Measurements from ENCODE around the gene UAP1L1. TPM values are rescaled to one million over a fixed set of nuclear protein-coding genes. Genes with fewer than 3 reads are reported as not detected.
"Not testable (repeated sequence)": the region's sequence is repeated elsewhere in the genome, so short reads cannot be mapped to it uniquely, and the experiment has no call there.

UAP1L1 gene
- total RNA-seq, 4 donors from 2014 or later, result 4.9 to 15.7 (median 6.6) TPM

- not testable (repeated sequence) for H3K27me3 ChIP-seq, H3K36me3 ChIP-seq, H3K9me3 ChIP-seq, H3K4me3 ChIP-seq
- DNase-seq, result peak in 1 of 3 donors; percentile 33
- Histone ChIP-seq H3K27ac (peak overlapping the region in 1 of 4 donors; percentile 72), H3K4me1 (peaks cover 0 to 22% (median 16%) of the 10 kb centered on the region in 4 donors)
Measured at GRCh38 chr9:137122796-137123467, 45.6 kb downstream of the UAP1L1 start.

GRCh38 chr9:137123468-137123837 lies 46.1 kb downstream of the UAP1L1 start:
- DNase-seq, result no peak
- TF ChIP-seq POLR2A (IDR thresholded peaks at IDR 0.05) (no peak), CTCF (IDR thresholded peaks at IDR 0.05) (no peak)
- no peaks in the 10 kb centered on the region for H3K27me3 ChIP-seq
- H3K4me1 ChIP-seq, result peaks cover 0 to 27% (median 20%) of the 10 kb centered on the region in 4 donors
- H3K36me3 ChIP-seq, result no peaks in the 10 kb centered on the region
- H3K27ac ChIP-seq, result peak overlapping the region in 1 of 4 donors; percentile 72
- H3K9me3 ChIP-seq, result no peaks in the 10 kb centered on the region
- H3K4me3 ChIP-seq, result no peak overlapping the region

- H3K27ac ChIP-seq, DNase-seq, H3K36me3 ChIP-seq, H3K27me3 ChIP-seq, H3K9me3 ChIP-seq, H3K4me3 ChIP-seq: not testable (repeated sequence)
- peaks cover 0 to 29% (median 22%) of the 10 kb centered on the region in 4 donors for H3K4me1 ChIP-seq
Measured at GRCh38 chr9:137123952-137124462, 46.7 kb downstream of the UAP1L1 start.

GRCh38 chr9:137126786-137127185 lies 49.5 kb downstream of the UAP1L1 start:
- no peak for DNase-seq
- peaks cover 0 to 38% (median 23%) of the 10 kb centered on the region in 4 donors for H3K4me1 ChIP-seq
- H3K27me3 ChIP-seq, result no peaks in the 10 kb centered on the region
- peak overlapping the region; percentile 62 to 86 (median 83) for H3K27ac ChIP-seq
- H3K36me3 ChIP-seq, result no peaks in the 10 kb centered on the region
- no peak for TF ChIP-seq CTCF (IDR thresholded peaks at IDR 0.05)
- no peak for TF ChIP-seq POLR2A (IDR thresholded peaks at IDR 0.05)
- peaks cover 0 to 7% (median 3%) of the 10 kb centered on the region in 4 donors for H3K9me3 ChIP-seq
- peak overlapping the region; percentile 25 to 94 (median 64) for H3K4me3 ChIP-seq

- no peaks in the 10 kb centered on the region for H3K36me3 ChIP-seq
- DNase-seq, result peak in 2 of 3 donors; percentile 62 to 63
- peak overlapping the region; percentile 25 to 94 (median 64) for H3K4me3 ChIP-seq
- no peaks in the 10 kb centered on the region for H3K27me3 ChIP-seq
- TF ChIP-seq POLR2A (IDR thresholded peaks at IDR 0.05) (no peak), CTCF (IDR thresholded peaks at IDR 0.05) (peak in 3 of 6 experiments; percentile 16 to 30 (median 19))
- H3K4me1 ChIP-seq, result peaks cover 0 to 38% (median 23%) of the 10 kb centered on the region in 4 donors
- H3K27ac ChIP-seq, result peak overlapping the region; percentile 62 to 86 (median 83)
- peaks cover 0 to 7% (median 3%) of the 10 kb centered on the region in 4 donors for H3K9me3 ChIP-seq
Measured at GRCh38 chr9:137127301-137128157, 50.2 kb downstream of the UAP1L1 start.

GRCh38 chr9:137128158-137128861 lies 51.0 kb downstream of the UAP1L1 start:
- H3K36me3 ChIP-seq, result no peaks in the 10 kb centered on the region
- no peaks in the 10 kb centered on the region for H3K27me3 ChIP-seq
- H3K4me1 ChIP-seq, result peaks cover 0 to 38% (median 23%) of the 10 kb centered on the region in 4 donors
- peak overlapping the region; percentile 62 to 86 (median 83) for H3K27ac ChIP-seq
- no peak for DNase-seq
- peak overlapping the region; percentile 63 to 94 (median 86) for H3K4me3 ChIP-seq
- peaks cover 0 to 7% (median 3%) of the 10 kb centered on the region in 4 donors for H3K9me3 ChIP-seq
- no peak for TF ChIP-seq CTCF (IDR thresholded peaks at IDR 0.05)
- no peak for TF ChIP-seq POLR2A (IDR thresholded peaks at IDR 0.05)
